ENCODE measurements around the gene TBC1D22A. TPM values are rescaled to one million over a fixed set of nuclear protein-coding genes. Genes with fewer than 3 reads are reported as not detected.

TBC1D22A gene
- total RNA-seq, 2 donors from 2014 or later: 28.9 to 31.3 TPM

GRCh38 chr22:46956498-46957215 is 194.2 kb downstream of the TBC1D22A start:
- no peak for DNase-seq (ENCODE audit: low spot score)
- H3K27ac ChIP-seq: no peak overlapping the region
- TF ChIP-seq, protein P1, sequence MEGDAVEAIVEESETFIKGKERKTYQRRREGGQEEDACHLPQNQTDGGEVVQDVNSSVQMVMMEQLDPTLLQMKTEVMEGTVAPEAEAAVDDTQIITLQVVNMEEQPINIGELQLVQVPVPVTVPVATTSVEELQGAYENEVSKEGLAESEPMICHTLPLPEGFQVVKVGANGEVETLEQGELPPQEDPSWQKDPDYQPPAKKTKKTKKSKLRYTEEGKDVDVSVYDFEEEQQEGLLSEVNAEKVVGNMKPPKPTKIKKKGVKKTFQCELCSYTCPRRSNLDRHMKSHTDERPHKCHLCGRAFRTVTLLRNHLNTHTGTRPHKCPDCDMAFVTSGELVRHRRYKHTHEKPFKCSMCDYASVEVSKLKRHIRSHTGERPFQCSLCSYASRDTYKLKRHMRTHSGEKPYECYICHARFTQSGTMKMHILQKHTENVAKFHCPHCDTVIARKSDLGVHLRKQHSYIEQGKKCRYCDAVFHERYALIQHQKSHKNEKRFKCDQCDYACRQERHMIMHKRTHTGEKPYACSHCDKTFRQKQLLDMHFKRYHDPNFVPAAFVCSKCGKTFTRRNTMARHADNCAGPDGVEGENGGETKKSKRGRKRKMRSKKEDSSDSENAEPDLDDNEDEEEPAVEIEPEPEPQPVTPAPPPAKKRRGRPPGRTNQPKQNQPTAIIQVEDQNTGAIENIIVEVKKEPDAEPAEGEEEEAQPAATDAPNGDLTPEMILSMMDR (IDR thresholded peaks at IDR 0.05): no peak
- H3K4me1 ChIP-seq (ENCODE audit: control insufficient read depth in 1 of 2, low read depth in 2 of 2): no peaks in the 10 kb centered on the region
- no peaks in the 10 kb centered on the region for H3K36me3 ChIP-seq
- ATAC-seq (ENCODE audit: insufficient number of reproducible peaks, low FRiP score, low read depth): no peak
- no peak overlapping the region for H3K4me3 ChIP-seq
- H3K9me3 ChIP-seq: no peaks in the 10 kb centered on the region
- no peaks in the 10 kb centered on the region for H3K27me3 ChIP-seq (replicated peaks; ENCODE audit: insufficient read depth)

DNA sequence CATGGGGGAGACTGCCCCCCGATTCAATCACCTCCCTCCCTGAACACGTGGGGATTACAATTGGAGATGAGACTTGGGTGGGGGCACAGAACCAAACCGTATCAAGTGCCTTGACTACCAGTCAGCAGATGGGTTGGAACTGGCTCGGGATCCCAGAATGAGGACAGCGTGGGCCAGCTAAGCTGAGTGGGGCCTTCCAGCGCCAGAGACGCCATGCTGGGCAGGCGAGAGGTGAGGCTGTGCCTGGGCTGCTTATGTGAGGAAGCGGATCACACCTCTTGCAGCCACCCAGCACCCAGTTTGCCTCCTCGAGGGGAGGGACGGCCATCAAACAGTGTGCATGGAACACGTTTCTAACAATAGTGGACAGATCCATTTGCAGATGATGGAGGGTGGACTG is 195.1 kb downstream of the TBC1D22A start:
- no peaks in the 10 kb centered on the region for H3K4me1 ChIP-seq (ENCODE audit: control insufficient read depth in 1 of 2, low read depth in 2 of 2)
- DNase-seq (ENCODE audit: low spot score): no peak
- no peak overlapping the region for H3K27ac ChIP-seq
- H3K9me3 ChIP-seq: no peaks in the 10 kb centered on the region
- no peak for ATAC-seq (ENCODE audit: insufficient number of reproducible peaks, low FRiP score, low read depth)
- no peaks in the 10 kb centered on the region for H3K27me3 ChIP-seq (replicated peaks; ENCODE audit: insufficient read depth)
- TF ChIP-seq, protein P1 (IDR thresholded peaks at IDR 0.05): no peak
- H3K36me3 ChIP-seq: no peaks in the 10 kb centered on the region
- H3K4me3 ChIP-seq: no peak overlapping the region

DNA sequence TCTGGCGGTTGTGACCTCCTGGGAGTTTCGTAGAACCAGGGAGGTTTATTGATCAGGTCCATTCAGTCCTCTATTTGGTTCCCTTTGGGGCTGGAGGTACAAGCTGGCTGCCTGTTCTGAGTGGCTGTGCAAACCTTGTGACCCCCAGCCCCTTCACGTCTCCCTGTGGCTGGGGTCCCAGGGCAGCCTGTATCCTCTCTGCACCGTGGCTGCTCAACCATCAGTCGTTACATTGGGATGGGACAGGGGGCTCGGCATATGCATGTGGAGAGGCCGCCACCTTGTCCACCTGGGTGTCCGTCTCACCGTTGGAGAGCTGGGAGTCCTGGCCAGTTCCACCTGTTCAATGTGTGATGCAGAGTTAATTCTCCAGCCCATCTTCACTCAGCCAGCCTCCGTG is 195.7 kb downstream of the TBC1D22A start:
- no peak overlapping the region for H3K4me3 ChIP-seq
- H3K27me3 ChIP-seq (replicated peaks; ENCODE audit: insufficient read depth): no peaks in the 10 kb centered on the region
- TF ChIP-seq, protein P1 (IDR thresholded peaks at IDR 0.05): no peak
- DNase-seq (ENCODE audit: low spot score) (no peak), ATAC-seq (ENCODE audit: insufficient number of reproducible peaks, low FRiP score, low read depth) (no peak)
- no peaks in the 10 kb centered on the region for H3K36me3 ChIP-seq
- no peak overlapping the region for H3K27ac ChIP-seq
- H3K4me1 ChIP-seq (ENCODE audit: control insufficient read depth in 1 of 2, low read depth in 2 of 2): no peaks in the 10 kb centered on the region
- no peaks in the 10 kb centered on the region for H3K9me3 ChIP-seq

DNA sequence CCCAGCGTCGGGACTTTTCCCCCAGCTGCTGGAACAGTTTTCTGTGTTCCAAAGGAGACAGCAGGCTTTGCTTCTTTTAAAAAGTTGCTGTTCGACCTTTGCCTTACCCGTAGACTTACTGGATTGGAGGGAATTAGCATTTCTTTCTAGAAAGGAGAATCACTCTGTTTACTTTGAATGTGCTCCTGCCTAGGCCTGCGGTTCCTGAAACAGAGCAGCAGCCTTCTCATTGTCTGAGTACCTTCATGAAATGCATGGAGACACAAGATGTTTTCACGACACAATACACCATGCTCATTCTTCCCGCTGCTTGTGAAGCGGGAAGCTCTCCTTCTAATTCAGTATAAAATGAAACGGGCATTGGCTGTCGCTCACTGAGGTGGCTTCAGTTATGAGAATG is 196.2 kb downstream of the TBC1D22A start:
- Histone ChIP-seq H3K4me3 (no peak overlapping the region), H3K27me3 (replicated peaks; ENCODE audit: insufficient read depth) (no peaks in the 10 kb centered on the region)
- TF ChIP-seq, protein P1 (IDR thresholded peaks at IDR 0.05): no peak

DNA sequence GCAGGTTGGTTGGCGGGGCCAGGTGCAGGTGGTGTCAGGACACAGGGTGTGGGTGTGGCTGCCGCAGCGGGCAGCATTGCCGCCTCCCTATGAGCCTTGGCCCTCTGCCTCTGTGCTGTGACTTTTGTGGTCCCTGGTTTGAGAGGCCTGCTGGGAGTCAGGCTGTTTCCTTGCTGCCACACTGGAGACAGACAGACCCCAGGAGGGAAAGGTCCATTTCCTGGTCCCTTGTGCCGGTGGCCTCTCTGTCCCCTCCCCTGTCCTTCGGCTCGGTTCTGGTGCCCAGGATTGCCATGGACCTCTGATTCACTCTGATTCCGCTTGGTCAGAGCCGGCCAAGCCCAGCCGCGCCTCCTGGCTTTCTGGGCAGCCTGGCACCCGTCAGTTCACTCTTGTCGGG is 196.9 kb downstream of the TBC1D22A start:
- ATAC-seq (ENCODE audit: insufficient number of reproducible peaks, low FRiP score, low read depth) (no peak), DNase-seq (ENCODE audit: low spot score) (no peak)
- Histone ChIP-seq H3K4me3 (no peak overlapping the region), H3K4me1 (ENCODE audit: control insufficient read depth in 1 of 2, low read depth in 2 of 2) (no peaks in the 10 kb centered on the region), H3K27me3 (replicated peaks; ENCODE audit: insufficient read depth) (no peaks in the 10 kb centered on the region), H3K27ac (no peak overlapping the region), H3K9me3 (no peaks in the 10 kb centered on the region), H3K36me3 (no peaks in the 10 kb centered on the region)
- TF ChIP-seq, protein P1 (IDR thresholded peaks at IDR 0.05): no peak

More for the DNA sequence above, 196.2 kb downstream of the TBC1D22A start:
- Histone ChIP-seq H3K4me1 (ENCODE audit: control insufficient read depth in 1 of 2, low read depth in 2 of 2) (no peaks in the 10 kb centered on the region), H3K36me3 (no peaks in the 10 kb centered on the region), H3K27ac (no peak overlapping the region), H3K9me3 (no peaks in the 10 kb centered on the region)
- ATAC-seq (ENCODE audit: insufficient number of reproducible peaks, low FRiP score, low read depth) (no peak), DNase-seq (ENCODE audit: low spot score) (no peak)
